Neutrophil (primary cell): Measurements from ENCODE around the gene BABAM2.

Source experiments
- H3K27ac ChIP-seq: fragments of 200-600 bp; sonication (generic); 2 replicates; pipeline ENCODE4 v1.5.1; 2016; ENCODE audit warnings: mild to moderate bottlenecking, moderate library complexity
- H3K27me3 ChIP-seq: fragments of 200-600 bp; sonication (generic); 2 replicates; pipeline ENCODE4 v1.6.0; 2016; ENCODE audit warnings: mild to moderate bottlenecking
- H3K36me3 ChIP-seq: fragments of 200-600 bp; sonication (generic); 2 replicates; pipeline ENCODE4 v1.5.1; 2017
- H3K4me1 ChIP-seq, 2 experiments: fragments of 200-600 bp in 1 of 2; sonication (generic) in 1 of 2; 1 replicate in 1 of 2; 2 replicates in 1 of 2; pipeline versions ENCODE4 v1.5.1 to v1.6.1; 2013 to 2016; ENCODE audit warnings: low read depth in 1 of 2, low read length in 1 of 2, mild to moderate bottlenecking in 1 of 2, moderate library complexity in 1 of 2; ENCODE audit not compliant: control insufficient read depth in 1 of 2, insufficient read depth in 1 of 2
- H3K4me3 ChIP-seq, 2 experiments: fragments of 200-600 bp in 1 of 2; sonication (generic) in 1 of 2; 1 replicate in 1 of 2; 2 replicates in 1 of 2; pipeline ENCODE4 v1.5.1; 2013 to 2016; ENCODE audit warnings: low read depth in 1 of 2, low read length in 1 of 2, mild to moderate bottlenecking in 1 of 2, moderate library complexity in 1 of 2
- H3K9me3 ChIP-seq: fragments of 200-600 bp; sonication (generic); 2 replicates; pipeline ENCODE4 v1.5.1; 2016
- CTCF ChIP-seq: fragments of 200-600 bp; sonication (generic); IDR thresholded peaks from 2 replicates; pipeline ENCODE4 v1.5.1; 2016; ENCODE audit warnings: antibody characterized with exemption

BABAM2 gene

GRCh38 chr2:27886322-27886721 is 4.2 kb upstream of the BABAM2 start:
- H3K4me3 ChIP-seq: no peak overlapping the region
- no peaks in the 10 kb centered on the region for H3K9me3 ChIP-seq
- H3K36me3 ChIP-seq: no peaks in the 10 kb centered on the region
- H3K27ac ChIP-seq: no peak overlapping the region
- peaks cover 8 to 14% of the 10 kb centered on the region in 2 experiments for H3K4me1 ChIP-seq
- no peaks in the 10 kb centered on the region for H3K27me3 ChIP-seq
- no peak for TF ChIP-seq CTCF

DNA sequence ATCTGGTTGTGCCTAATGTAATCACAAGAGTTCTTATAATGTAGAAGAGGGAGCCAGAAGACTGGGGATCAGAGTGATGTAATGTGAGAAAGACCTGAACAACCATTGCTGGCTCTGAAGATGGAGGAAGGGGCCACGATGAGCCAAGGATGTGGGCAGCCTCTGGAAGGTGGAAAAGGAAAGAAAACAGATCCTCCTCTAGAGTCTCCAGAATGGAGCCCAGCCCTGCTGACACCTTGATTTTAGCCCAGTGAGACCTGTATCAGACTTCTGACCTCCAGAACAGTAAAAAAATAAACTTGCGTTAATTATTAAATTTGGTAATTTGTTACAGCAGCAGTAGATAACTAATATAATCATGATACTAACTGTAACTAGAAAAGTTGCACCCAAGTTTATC is 3.4 kb upstream of the BABAM2 start:
- TF ChIP-seq CTCF: no peak
- Histone ChIP-seq H3K27ac (no peak overlapping the region), H3K36me3 (no peaks in the 10 kb centered on the region)

DNA sequence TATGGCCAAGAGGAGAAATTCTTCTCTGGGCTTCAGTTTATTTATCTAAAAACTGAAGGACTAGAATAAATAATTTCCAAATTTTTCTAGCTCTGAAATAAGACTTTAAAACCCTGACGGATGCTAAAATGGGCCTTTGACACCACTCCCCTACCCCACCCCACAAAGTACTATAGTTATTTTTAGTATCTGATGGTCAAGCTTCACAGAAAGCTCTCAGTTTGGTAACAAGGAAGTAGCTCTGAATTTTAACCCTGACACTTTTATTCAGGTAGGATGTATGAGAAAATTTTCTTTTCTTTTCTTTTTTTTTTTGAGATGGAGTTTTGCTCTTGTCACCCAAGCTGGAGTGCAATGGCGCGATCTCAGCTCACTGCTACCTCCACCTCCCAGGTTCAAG is 2.7 kb upstream of the BABAM2 start:
- H3K9me3 ChIP-seq: no peaks in the 10 kb centered on the region
- no peaks in the 10 kb centered on the region for H3K27me3 ChIP-seq
- no peak for TF ChIP-seq CTCF
- no peak overlapping the region for H3K4me3 ChIP-seq
- H3K27ac ChIP-seq: no peak overlapping the region
- no peaks in the 10 kb centered on the region for H3K36me3 ChIP-seq
- H3K4me1 ChIP-seq: peaks cover 19 to 20% of the 10 kb centered on the region in 2 experiments

More for the DNA sequence above, 3.4 kb upstream of the BABAM2 start:
- no peak overlapping the region for H3K4me3 ChIP-seq
- no peaks in the 10 kb centered on the region for H3K9me3 ChIP-seq
- no peaks in the 10 kb centered on the region for H3K27me3 ChIP-seq
- H3K4me1 ChIP-seq: peaks cover 16 to 20% of the 10 kb centered on the region in 2 experiments

DNA sequence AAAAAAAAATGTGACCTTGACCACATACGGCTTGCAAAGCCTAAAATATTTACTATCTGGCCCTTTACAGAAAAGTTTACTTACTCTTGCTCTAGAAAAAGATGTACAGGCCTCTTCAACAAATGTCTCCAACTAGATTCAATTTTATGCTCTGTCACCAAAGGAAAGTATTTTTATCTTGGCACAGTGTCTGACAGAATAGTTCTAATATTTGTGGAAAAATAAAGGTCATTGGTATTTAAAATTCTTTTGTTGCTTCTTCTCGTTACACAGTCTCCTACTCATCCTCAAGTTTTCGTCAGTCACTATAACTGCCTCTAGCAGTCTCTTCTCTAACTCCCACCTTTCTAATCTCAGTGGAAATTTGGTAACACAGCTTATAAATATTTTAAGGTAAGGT is 1.7 kb upstream of the BABAM2 start:
- no peaks in the 10 kb centered on the region for H3K9me3 ChIP-seq
- peak overlapping the region; percentile 95 for H3K27ac ChIP-seq
- no peak overlapping the region for H3K4me3 ChIP-seq
- peaks cover 19 to 20% of the 10 kb centered on the region in 2 experiments for H3K4me1 ChIP-seq
- no peaks in the 10 kb centered on the region for H3K27me3 ChIP-seq
- TF ChIP-seq CTCF: no peak
- no peaks in the 10 kb centered on the region for H3K36me3 ChIP-seq

DNA sequence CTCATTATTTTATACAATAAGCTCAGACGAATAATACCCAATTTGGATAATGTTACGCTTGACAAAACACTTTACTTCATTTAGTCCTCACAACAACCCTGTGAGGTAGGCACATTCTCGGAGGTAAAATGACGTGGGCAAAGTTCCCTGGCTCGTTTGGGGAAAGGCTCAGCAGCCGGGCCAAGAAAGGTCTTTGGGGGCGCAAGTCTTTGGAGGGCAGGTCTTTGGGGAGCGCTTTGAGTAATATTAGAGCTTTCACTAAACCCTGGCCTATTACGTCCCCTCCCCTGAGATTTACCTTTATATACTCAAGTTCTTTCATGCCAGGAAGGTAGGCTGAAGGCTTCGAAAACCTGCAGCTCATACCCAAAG is 769 bp upstream of the BABAM2 start:
- no peak for TF ChIP-seq CTCF
- H3K27me3 ChIP-seq: no peaks in the 10 kb centered on the region

More for the DNA sequence above, 769 bp upstream of the BABAM2 start:
- H3K27ac ChIP-seq: peak overlapping the region; percentile 95
- peak overlapping the region; percentile 70 to 76 for H3K4me3 ChIP-seq
- no peaks in the 10 kb centered on the region for H3K9me3 ChIP-seq
- peaks cover 4% of the 10 kb centered on the region for H3K36me3 ChIP-seq
- H3K4me1 ChIP-seq: peaks cover 19 to 20% of the 10 kb centered on the region in 2 experiments
